Activated B cell treated with CpG ODN at 0.5 μM for 24 hours (primary cell): ENCODE results near the gene SLC6A9. TPM values are rescaled to one million over a fixed set of nuclear protein-coding genes. Genes with fewer than 3 reads are reported as not detected.

Experiments used
- ATAC-seq: fragments of 200-7000 bp; cut with Tn5 transposase; one replicate; pipeline ENCODE4 v1.10.0; 2021; ENCODE audit warnings: low read depth, mild to moderate bottlenecking, moderate library complexity
- CTCF ChIA-PET: fragments of 350-600 bp; sonication (Branson Sonifier 250); formaldehyde crosslinking; loops from one replicate; lab custom pipeline; 2021; ENCODE audit warnings: antibody characterized with exemption; lab: Charles Lee
- POLR2A ChIA-PET: fragments of 350-600 bp; sonication (Branson Sonifier 250); formaldehyde crosslinking; loops from one replicate; lab custom pipeline; 2021; ENCODE audit warnings: antibody characterized with exemption; lab: Charles Lee
- DNase-seq: peaks from one replicate; pipeline ENCODE4 v3.0.0; 2022
- H3K27ac Mint-ChIP-seq: one replicate; pipeline ENCODE4 v1.8.0; 2020; ENCODE audit warnings: mixed read lengths
- H3K27me3 Mint-ChIP-seq: one replicate; pipeline ENCODE4 v1.8.0; 2021; ENCODE audit warnings: mixed read lengths
- H3K36me3 Mint-ChIP-seq: one replicate; pipeline ENCODE4 v1.8.0; 2021; ENCODE audit warnings: low read depth, mixed read lengths
- H3K4me1 Mint-ChIP-seq: one replicate; pipeline ENCODE4 v1.8.0; 2021; ENCODE audit warnings: mixed read lengths
- H3K4me3 Mint-ChIP-seq: one replicate; pipeline ENCODE4 v1.8.0; 2020; ENCODE audit warnings: mild to moderate bottlenecking, mixed read lengths
- H3K9me3 Mint-ChIP-seq: one replicate; pipeline ENCODE4 v1.8.0; 2020; ENCODE audit warnings: mixed read lengths
- CTCF ChIP-seq: fragments of 200-600 bp; IDR thresholded peaks from one replicate; pipeline ENCODE4 v1.8.0; 2022; ENCODE audit warnings: antibody characterized with exemption, mild to moderate bottlenecking
- intact Hi-C: fragments of 100-400 bp; cut with micrococcal nuclease; formaldehyde crosslinking; loops from one replicate; pipeline ENCODE4 v1.15.1; 2024
- total RNA-seq: library from RNA; stranded (reverse); gene quantifications from 2 replicates; pipeline ENCODE4 v1.2.3, GENCODE V29; 2022

The SLC6A9 gene
- total RNA-seq, 1 donor from 2014 or later, result 10.4 TPM

- no peak for TF ChIP-seq CTCF
- Mint-ChIP-seq H3K36me3 (no peaks in the 10 kb centered on the region), H3K4me3 (no peak overlapping the region), H3K9me3 (no peaks in the 10 kb centered on the region), H3K27me3 (no peaks in the 10 kb centered on the region), H3K27ac (no peak overlapping the region), H3K4me1 (peaks cover 32% of the 10 kb centered on the region)
- ATAC-seq (no peak), DNase-seq (no peak)
- intact Hi-C loops, result no loop called here
- CTCF ChIA-PET, result no interaction called here
- POLR2A ChIA-PET, result no interaction called here
These were observed 43.2 kb upstream of the SLC6A9 start for GRCh38 chr1:44074415-44074814.

DNA sequence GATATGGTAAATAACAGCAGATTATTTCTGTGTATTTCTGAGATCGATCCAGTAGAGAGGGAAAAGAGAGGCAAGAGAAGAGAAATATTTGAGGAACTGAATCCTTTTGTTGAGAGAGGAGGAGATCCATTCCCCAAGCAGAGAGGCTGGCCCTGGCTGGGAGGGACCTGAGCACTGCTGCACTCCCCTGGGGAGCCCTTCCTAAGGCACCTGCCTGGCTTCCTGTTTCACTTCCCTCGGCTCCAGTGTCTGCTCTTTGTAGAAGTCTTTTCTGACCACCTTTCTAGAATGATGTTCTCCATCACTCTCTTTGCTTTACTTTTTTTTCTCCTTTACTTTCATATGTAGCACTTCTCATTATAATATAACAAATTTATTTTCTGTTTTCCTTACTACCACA lies 42.3 kb upstream of the SLC6A9 start:
- TF ChIP-seq CTCF, result no peak
- intact Hi-C loops, result no loop called here
- peaks cover 41% of the 10 kb centered on the region for H3K4me1 Mint-ChIP-seq
- peak; percentile 54 for ATAC-seq
- no peaks in the 10 kb centered on the region for H3K36me3 Mint-ChIP-seq
- ChIA-PET CTCF (no interaction called here), POLR2A (no interaction called here)
- H3K27ac Mint-ChIP-seq, result peak overlapping the region; percentile 36
- H3K9me3 Mint-ChIP-seq, result no peaks in the 10 kb centered on the region
- no peak for DNase-seq
- no peaks in the 10 kb centered on the region for H3K27me3 Mint-ChIP-seq
- H3K4me3 Mint-ChIP-seq, result no peak overlapping the region

GRCh38 chr1:44072821-44073220 lies 41.6 kb upstream of the SLC6A9 start:
- no peaks in the 10 kb centered on the region for H3K36me3 Mint-ChIP-seq
- DNase-seq (no peak), ATAC-seq (no peak)
- H3K4me3 Mint-ChIP-seq, result no peak overlapping the region
- intact Hi-C loops, result no loop called here
- H3K27ac Mint-ChIP-seq, result no peak overlapping the region
- POLR2A ChIA-PET, result no interaction called here
- CTCF ChIA-PET, result no interaction called here
- peaks cover 48% of the 10 kb centered on the region for H3K4me1 Mint-ChIP-seq
- no peak for TF ChIP-seq CTCF
- no peaks in the 10 kb centered on the region for H3K27me3 Mint-ChIP-seq
- H3K9me3 Mint-ChIP-seq, result no peaks in the 10 kb centered on the region

DNA sequence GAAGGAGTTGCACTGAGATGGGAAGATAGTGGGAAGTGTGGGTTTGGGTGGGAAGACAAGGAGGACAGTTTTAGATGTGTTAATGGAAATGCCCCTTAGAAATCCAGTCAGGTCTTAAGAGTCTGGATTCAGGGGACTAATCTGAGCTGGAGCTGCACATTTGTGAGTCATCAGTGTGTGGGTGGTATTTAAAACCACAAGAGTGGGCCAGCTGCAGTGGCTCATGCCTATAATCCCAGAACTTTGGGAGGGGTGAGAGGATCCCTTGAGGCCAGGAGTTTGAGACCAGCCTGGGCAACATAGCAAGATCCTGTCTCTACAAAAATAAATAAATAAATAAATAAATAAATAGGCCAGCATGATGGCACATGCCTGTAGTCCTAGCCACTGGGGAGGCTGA lies 40.9 kb upstream of the SLC6A9 start:
- intact Hi-C loops, result no loop called here
- TF ChIP-seq CTCF, result no peak
- H3K27ac Mint-ChIP-seq, result no peak overlapping the region

GRCh38 chr1:44071461-44071860 lies 40.2 kb upstream of the SLC6A9 start:
- POLR2A ChIA-PET, result no interaction called here
- TF ChIP-seq CTCF, result no peak
- peaks cover 59% of the 10 kb centered on the region for H3K4me1 Mint-ChIP-seq
- H3K27me3 Mint-ChIP-seq, result no peaks in the 10 kb centered on the region
- intact Hi-C loops, result no loop called here
- H3K36me3 Mint-ChIP-seq, result no peaks in the 10 kb centered on the region
- H3K27ac Mint-ChIP-seq, result no peak overlapping the region
- ATAC-seq (no peak), DNase-seq (no peak)
- H3K9me3 Mint-ChIP-seq, result no peaks in the 10 kb centered on the region
- H3K4me3 Mint-ChIP-seq, result no peak overlapping the region
- CTCF ChIA-PET, result no interaction called here

More for the DNA sequence above, 40.9 kb upstream of the SLC6A9 start:
- CTCF ChIA-PET, result no interaction called here
- H3K36me3 Mint-ChIP-seq, result no peaks in the 10 kb centered on the region
- DNase-seq (no peak), ATAC-seq (no peak)
- no peaks in the 10 kb centered on the region for H3K9me3 Mint-ChIP-seq
- H3K4me1 Mint-ChIP-seq, result peaks cover 54% of the 10 kb centered on the region
- no peaks in the 10 kb centered on the region for H3K27me3 Mint-ChIP-seq
- H3K4me3 Mint-ChIP-seq, result no peak overlapping the region
- POLR2A ChIA-PET, result interaction anchor here (0.7 kb wide), 1 partner anchor 79 kb away, joined by 3 read pairs; no protein-coding TSS in a partner anchor
